Measurements from ENCODE around the gene YPEL5.

The YPEL5 gene

GRCh38 chr2:30208453-30208852, 61.6 kb downstream of the YPEL5 start:
- peak; percentile 48 for DNase-seq

GRCh38 chr2:30209227-30209626, 62.4 kb downstream of the YPEL5 start:
- DNase-seq: no peak

Data from NCI-H226 (cell line).